HG03097 (cell line): ENCODE results near the gene NUP93.
"Not testable (repeated sequence)": the region's sequence is repeated elsewhere in the genome, so short reads cannot be mapped to it uniquely, and the experiment has no call there.

ENCODE experiments used
- ATAC-seq: cut with Tn5 transposase; IDR thresholded peaks from one replicate; pipeline ENCODE4 v1.9.1; 2021; ENCODE audit not compliant: unreplicated experiment, low FRiP score

NUP93 gene

DNA sequence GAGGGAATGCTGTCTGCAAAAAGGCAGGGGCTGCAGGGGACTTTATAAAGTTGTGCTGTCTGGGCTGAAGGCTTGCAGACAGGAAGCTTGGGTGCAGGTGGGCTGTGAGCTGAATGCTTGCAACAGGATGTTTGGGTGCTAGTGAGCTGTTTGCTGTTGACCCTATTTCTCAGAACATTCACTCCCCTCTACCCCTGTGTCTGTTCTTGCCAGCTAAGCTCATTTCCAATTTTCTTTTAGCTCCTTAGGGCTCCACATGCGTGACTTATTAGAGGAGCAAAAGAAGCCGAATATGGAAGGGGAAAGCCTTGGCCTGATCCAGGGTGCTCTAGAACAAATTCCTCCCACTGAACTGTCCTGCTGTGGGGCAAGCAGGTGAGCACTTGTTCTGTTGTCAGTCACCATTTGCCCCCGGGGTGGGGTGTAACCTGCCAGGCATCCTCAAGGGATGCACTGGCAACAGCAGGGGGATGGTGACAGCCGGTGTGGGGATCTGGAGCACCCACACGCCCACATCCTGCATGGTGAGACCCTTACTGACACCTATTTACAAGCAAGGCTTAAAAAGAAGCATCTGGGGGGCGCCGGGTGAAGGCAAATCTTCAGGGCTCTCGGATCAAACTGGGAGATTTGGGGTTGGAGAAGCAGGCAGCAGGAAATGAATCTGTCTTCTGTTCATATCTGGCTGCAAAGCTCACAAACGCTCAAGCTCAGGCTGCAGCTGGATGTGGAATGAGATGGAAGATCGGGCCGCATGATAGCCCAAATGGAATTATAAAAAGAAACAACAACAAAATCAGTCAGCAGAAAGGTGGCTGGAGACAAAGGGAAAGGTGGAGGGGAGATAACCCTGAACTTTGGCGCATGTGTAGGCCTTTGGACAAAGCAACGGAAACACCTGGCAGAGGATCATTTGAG is 21.1 kb upstream of the NUP93 start:
- ATAC-seq = no peak

DNA sequence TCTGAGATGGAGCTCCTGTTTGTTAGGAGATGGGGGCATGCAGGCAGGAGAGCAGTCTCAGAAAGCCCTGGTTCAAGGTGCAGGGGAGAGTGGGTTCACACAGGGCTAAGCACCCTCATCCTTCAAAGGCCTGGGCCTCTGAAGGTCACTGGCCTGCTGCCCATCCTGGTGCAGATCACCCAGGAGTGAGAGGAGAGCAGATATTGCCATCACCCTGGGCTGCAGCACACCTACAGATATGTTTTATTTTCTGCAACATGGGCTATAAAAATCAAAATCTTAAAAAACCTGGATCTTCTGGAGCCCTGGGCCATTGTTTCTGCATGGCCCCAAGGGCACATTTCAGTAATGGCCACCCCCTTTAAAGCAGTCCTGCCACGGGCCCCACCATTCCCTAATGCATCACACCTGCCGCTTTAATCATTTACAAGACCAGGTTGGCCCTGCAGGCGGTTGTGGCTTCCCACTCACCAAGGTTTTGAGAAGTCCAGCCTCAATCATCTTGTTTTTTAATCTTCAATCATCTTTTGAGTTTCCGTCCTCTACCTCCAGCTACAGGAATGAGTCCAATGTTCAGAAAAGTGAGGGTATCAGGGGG is 20.4 kb upstream of the NUP93 start:
- no peak for ATAC-seq

DNA sequence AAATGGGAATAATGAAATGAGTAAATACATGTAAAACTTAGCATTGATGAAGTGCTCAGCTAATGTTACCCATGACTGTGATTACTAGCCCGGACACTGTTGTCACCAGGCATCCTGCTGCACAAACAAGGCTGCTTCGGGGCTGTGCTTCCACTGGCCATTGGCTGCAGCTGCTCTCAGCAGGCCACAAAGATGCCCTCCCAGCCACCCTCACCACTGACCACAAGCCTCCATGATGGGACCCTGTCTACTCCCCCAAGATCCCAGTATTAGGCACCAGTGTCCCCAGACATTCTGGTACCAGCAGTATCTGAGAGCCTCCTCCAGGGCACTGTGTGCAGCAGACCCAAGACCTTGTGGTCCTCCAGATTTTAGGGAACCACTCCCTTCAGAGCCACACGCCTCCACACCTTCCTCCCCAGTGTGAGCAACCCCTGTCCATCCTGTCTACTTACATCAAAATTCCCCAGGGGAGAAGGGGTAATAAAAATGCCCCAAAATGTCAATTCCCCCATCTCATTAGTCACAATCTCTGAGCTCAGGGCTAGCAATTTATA is 19.7 kb upstream of the NUP93 start:
- no peak for ATAC-seq

DNA sequence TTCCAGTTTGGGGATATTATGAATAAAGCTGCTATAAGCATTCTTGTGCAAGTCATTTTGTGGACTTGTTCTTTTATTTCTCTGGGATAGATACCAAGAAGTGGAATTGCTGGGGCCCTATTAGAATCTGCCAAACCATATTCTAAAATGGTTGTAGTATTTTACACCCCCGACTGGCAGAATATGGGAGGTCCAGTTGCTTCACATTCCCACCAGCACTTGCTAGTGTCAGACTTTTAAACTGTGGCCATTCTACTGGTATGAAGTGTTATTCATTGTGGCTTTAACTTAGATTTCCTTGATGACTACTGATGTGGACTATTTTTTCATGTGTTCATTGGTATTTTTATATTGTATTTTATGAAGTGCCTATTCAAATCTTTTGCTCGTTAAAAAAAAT is 18.1 kb upstream of the NUP93 start:
- ATAC-seq = no peak

DNA sequence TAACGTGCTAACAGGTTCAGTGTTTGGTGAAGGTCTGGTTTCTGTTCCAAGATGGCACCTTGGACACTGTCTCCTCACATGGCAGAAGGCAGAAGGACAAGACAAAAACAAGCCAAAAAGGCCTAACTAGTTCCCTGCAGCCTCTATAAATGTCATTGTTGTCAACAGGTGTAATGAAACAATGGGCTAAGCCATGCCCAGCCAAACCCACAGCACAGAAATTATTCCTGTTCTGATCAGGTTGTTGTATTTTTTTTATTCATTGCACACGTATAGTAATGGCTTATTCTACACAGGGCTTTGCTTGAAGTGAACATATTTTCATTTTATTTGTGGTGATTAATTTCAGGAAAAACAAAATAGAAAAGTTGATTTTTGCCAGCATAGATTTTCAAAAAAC is 16.1 kb upstream of the NUP93 start:
- ATAC-seq = no peak

DNA sequence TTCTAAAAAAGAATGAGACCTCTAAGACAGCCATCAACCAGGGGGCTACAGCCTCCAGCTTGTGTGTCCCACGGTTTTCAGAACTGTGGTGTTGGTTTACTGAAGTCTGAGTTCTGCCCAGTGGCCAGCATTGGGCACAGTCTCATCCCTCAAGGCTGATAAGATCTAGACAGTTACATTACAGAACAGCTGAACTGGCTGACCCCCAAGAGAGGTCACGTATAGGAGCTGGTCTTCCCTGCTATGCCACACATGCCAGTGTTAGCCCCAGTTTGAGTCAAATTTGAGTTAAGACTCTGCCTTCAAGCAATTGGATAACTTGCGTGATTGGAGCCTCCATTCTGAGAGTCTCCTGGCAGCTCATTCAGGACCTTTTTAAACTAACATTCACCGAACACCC is 14.8 kb upstream of the NUP93 start:
- ATAC-seq = no peak

DNA sequence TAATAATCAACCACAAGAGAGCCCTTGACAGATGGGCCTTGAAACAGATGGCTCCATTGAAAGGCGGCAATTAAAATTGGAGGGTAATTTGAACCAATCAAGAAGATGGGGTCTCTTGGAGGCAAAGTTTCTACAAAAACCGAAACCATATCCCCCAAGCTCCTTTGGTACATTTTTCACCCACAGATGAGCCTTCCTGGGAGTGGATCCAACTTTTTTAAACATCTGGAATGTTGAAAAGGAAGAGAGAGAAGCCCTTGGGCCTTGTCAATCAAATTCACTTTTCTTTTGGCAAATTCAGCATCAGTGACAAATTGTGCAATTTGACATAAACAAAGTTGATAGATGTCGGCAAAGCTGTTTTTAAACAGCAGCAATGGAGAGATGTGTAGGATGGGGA is 13.2 kb upstream of the NUP93 start:
- ATAC-seq = no peak

DNA sequence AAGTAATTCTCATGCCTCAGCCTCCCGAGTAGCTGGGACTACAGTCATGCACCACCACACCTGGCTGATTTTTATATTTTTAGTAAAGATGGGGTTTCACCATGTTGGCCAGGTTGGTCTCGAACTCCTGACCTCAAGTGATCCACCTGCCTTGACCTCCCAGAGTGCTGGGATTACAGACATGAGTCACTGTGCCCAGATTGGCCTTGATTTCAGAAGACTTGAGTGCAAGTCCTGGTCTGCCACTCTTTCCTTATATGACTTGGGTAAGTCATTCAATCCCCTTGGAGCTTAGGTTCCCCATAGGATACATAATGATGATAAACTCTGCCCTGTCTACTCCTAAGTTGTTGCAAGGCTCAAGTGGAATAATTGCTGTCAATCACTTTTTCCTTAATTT is 12.4 kb upstream of the NUP93 start:
- ATAC-seq = not testable (repeated sequence)

DNA sequence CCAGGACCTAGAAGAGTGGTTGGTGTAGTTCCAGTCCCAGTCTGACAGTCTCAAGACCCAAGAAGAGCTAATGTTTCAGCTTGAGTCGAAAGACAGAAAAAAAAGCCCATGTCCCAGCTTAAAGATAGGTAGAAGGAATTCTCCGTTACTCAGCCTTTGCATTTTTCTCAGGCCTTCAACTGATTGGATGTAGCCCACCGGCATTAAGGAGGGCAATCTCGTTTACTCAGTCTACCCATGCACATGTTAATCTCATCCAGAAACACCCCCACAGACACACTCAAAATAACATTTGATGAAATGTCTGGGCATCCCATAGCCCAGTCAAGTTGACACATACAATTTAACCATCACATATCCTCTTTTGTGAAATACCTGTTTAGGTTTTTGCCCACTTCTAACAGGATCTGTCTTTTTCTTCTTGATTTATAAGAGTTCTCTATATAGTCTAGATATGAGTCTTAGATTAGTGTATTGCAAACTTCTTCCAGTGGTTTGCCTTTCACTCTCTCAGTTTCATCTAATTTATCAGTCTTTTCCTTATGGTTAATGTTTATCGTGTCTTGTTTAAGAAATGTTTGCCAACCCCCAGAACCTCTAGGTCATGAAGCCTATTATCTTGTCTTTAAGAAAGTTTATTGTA is 7.6 kb upstream of the NUP93 start:
- ATAC-seq = no peak

DNA sequence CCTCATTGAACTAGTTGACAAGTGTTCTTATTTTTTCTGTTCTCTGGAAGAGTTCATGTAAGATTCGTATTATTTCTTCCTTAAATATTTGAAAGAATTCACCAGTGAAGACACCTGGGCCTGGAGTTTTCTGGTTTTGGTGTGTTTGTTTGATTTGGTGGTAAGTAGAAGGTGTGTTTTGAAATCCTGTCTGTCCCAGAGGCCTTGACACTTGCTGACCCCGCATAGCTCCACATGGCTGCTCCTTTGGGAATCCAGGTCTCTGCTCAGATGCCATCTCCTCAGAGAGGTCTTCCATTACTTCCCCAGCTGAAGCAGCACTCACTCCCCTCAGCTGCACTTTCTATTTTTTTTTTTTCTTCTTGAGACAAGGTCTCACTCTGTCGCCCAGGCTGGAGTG is 5.7 kb upstream of the NUP93 start:
- no peak for ATAC-seq

DNA sequence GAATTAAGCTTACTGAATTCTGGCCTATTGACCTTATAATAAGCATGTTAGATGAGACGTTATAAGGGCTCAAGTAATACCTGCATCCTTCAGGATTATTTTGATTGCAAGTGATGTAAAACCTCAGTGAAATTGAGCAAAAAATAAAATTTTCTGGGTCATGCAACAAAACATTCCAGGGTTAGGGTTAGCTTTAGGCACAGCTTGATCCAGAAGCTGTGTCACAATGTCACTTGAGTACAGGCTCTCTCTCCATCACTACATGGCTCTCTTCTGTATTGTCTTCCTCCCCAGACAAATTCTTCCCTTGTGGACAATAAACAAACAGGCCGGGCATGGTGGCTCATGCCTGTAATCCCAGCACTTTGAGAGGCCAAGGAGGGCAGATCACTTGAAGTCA is 3.6 kb upstream of the NUP93 start:
- no peak for ATAC-seq

DNA sequence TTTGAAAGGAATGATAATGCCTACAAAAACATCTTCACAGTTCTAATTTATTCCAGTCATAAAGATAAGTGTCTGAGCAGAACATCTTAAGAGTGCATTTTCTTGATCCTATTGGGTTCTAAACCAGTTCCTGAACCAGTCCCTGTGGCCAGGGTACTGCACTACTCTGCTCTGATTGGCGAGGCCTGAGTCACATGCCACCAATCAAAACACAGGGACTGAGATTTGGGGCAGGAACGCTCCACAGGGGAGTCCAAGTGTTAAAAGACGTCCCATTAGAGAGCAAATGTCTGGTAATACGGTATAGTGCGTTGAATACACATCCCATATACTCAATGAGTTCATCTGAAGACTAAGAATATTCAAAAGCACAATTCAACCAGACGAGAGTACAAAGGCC is 3.0 kb upstream of the NUP93 start:
- ATAC-seq = no peak

DNA sequence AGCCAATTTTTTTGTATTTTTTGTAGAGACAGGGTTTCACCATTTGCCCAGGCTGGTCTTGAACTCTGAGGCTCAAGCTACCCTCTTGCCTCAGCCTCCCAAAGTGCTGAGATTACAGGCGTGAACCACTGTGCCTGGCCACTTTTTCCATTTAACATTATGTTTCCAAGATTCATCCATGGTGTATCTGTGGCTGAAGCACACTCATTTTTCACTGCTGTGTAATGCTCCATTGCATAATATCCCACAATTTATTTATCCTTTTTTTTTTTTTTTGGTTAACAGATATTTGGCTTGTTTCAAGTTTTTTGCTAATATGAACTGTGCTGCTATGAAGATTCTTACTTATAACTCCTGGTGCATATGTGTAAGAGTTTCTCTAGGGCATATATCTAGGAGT is 1.9 kb upstream of the NUP93 start:
- no peak for ATAC-seq

DNA sequence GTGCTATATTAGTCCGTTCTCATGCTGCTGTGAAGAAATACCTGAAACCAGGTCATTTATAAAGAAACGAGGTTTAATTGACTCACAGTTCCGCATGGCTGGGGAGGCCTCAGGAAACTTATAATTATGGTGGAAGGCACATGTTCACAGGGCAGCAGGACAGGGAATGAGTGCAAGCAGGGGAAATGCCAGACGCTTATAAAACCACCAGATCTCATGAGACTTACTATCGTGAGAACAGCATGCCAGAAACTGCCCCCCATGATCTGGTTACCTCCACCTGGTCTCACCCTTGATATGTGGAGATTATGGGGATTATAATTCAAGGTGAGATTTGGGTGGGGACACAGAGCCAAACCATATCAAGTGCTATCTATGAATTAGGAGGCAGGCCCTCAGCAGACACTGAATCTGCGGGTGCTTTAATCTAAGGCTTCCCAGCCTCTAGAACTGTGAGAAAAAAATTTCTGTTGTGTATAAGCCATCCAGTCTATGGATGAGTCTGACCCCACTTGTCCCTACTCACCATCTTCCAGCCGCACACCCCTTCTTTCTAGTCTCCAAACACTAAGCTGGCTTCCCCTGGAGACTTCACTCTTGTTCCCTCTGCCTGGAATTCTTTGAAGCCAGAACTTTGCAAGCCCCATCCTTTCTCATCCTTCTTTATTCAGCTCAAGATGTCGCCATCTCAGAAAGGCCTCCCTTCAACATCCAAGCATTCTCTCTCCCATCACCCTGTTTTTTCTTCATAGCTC is 772 bp upstream of the NUP93 start:
- ATAC-seq = no peak

DNA sequence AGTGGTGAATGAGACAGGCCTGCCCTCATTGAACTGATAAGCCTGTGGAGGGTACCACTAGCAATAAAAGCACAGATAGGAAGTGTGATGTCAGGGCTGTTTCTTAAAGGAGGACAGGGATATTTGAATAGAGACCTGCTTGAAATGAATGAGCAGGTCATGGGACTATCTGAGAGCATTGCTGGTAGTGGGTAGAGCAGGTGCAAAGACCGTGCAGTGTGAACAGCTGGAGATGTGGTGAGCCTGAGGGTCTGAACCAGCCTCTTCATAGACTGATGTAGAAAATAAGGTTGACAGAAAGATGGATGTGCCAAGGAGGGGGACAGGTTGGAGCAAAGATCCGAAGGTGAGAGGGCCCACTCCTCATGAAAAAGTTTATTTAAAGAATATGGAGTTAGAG is 2.4 kb downstream of the NUP93 start:
- ATAC-seq = peak; percentile 29

DNA sequence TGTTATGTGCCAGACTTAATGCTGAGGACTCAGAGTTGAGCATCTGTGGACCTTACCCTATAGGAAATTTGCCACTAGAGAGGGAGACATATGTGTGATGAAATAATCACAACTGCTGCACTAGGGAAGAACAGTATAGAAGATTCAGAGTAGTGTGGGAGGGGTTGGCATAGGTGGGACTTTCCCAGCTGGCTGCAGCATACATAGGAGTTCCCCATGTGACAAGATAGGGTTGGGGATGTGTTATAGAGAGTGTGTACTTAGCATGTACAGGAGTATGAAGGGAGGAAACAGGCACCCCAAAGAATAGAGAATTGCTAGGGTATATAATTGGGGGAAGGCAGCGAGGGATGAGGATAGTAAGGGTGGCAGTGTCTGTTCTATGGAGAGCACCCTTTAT is 2.9 kb downstream of the NUP93 start:
- no peak for ATAC-seq

DNA sequence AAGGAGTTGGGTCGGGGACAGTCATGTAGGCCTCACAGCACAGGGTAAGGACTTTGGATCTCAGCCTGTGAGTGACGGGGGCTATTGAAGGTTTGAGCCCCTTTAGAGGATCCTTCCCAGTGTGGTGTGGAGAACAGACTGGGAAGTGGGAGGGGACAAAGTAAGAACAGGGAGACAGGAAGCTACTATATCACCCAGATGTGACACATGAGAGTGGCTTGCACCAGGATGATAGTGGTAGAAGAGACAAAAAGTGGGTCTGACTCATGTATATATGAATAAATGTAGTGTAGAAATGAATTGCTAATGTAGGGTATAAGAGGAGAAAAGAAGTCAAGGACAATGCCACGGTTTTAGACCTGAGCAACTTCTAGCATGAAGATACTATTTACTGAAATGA is 4.5 kb downstream of the NUP93 start:
- no peak for ATAC-seq

DNA sequence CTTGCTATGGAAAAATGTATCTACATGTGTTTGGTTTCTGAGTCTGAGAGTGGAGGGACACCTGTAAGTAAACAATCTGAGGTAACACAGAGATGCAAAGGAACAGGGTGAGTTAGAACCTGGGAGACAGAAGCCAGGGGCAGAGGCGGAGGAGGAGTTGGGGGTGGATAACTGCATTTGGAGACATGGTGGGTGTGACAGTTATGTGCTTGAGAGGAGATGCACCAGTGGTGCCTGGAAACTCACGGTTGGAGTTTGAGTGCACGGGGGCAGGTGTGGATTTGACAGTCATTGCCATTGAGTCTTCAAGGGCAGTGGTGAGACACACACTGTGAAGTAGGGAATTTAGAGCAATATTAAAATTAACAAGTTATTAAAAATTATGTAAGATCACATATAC is 6.5 kb downstream of the NUP93 start:
- no peak for ATAC-seq

DNA sequence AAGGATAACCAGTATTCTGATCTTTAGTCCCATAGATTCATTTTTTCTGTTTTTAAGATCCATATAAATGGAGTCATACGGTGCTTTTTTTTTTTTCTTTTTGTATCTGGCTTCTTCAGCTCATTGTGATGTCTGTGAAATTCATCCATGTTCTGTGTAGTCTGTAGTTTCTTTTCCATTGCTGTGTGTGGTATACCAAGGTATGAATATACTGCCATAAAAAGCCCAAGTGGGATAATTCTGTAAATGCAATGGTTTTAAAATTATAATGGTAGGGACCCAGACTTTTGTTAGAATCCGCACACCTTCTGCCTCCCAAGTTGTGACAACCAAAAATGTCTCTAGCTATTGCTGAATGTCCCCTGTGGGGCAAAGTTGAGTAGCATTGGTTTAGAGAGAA is 7.6 kb downstream of the NUP93 start:
- ATAC-seq = no peak

DNA sequence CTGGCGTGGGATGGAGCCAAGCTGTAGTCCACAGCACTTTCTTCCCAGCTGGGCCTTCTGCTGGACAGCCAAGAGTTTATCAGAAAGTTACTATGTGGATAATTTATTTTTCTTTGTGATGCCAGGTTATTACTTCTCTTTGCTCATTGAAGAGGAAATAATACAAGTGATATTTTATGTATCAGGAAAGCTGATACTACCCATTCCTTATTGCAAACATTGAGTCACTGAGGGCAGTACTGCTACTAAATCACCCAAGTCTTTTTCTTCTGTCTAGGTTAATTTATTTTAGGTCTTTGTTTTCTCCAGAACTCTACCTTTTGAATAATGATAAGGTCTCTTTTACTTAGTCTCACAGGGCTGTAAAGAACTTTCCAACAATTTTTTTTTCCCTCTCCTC is 8.3 kb downstream of the NUP93 start:
- no peak for ATAC-seq

DNA sequence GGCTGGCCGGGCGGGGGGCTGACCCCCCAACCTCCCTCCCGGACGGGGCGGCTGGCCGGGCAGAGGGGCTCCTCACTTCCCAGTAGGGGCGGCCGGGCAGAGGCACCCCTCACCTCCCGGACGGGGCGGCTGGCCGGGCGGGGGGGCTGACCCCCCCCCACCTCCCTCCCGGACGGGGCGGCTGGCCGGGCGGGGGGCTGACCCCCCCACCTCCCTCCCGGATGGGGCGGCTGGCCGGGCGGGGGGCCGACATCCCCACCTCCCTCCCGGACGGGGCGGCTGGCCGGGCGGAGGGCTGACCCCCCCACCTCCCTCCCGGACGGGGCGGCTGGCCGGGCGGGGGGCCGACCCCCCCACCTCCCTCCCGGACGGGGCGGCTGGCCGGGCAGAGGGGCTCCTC is 9.4 kb downstream of the NUP93 start:
- not testable (repeated sequence) for ATAC-seq
